Neural progenitor cell (in vitro differentiated cells): ENCODE data around the gene CFAP74. TPM values are rescaled to one million over a fixed set of nuclear protein-coding genes. Genes with fewer than 3 reads are reported as not detected.
A peak's percentile ranks its signal among the peaks of the same experiment; 100 is the strongest.

Experiments used
- DNase-seq: peaks from one replicate; pipeline ENCODE4 v3.0.0-alpha.2; 2016; ENCODE audit warnings: low spot score
- H2AFZ ChIP-seq: fragments of 200-600 bp; sonication (generic); replicated peaks from 2 replicates; pipeline ENCODE4 v1.6.1; 2016; ENCODE audit warnings: antibody characterized with exemption
- H3F3A ChIP-seq: fragments of 200-600 bp; sonication (generic); 2 replicates; pipeline ENCODE4 v1.6.1; 2016; ENCODE audit warnings: antibody characterized with exemption, low read depth
- H3K27ac ChIP-seq: fragments of 200-600 bp; sonication (generic); 2 replicates; pipeline ENCODE4 v1.5.1; 2016; ENCODE audit warnings: mild to moderate bottlenecking
- H3K27me3 ChIP-seq: fragments of 200-600 bp; sonication (generic); 2 replicates; pipeline ENCODE4 v1.6.1; 2016; ENCODE audit warnings: mild to moderate bottlenecking, moderate library complexity
- H3K36me3 ChIP-seq: fragments of 200-600 bp; sonication (generic); 2 replicates; pipeline ENCODE4 v1.5.1; 2016
- H3K4me1 ChIP-seq: fragments of 200-600 bp; sonication (generic); 2 replicates; pipeline ENCODE4 v1.6.1; 2016; ENCODE audit warnings: mixed run types
- H3K4me2 ChIP-seq: fragments of 200-600 bp; sonication (generic); 2 replicates; pipeline ENCODE4 v1.6.1; 2016
- H3K4me3 ChIP-seq: fragments of 200-600 bp; sonication (generic); 2 replicates; pipeline ENCODE4 v1.5.1; 2016
- H3K79me2 ChIP-seq: fragments of 200-600 bp; sonication (generic); 2 replicates; pipeline ENCODE4 v1.6.1; 2016; ENCODE audit warnings: low read depth
- H3K9ac ChIP-seq: fragments of 200-600 bp; sonication (generic); 2 replicates; pipeline ENCODE4 v1.6.1; 2016
- H3K9me3 ChIP-seq: fragments of 200-600 bp; sonication (generic); 2 replicates; pipeline ENCODE4 v1.5.1; 2016; ENCODE audit warnings: low read depth
- H4K20me1 ChIP-seq: fragments of 200-600 bp; sonication (generic); 2 replicates; pipeline ENCODE4 v1.6.1; 2016; ENCODE audit warnings: low read depth
- H3K27ac Mint-ChIP-seq: 3 replicates; pipeline ENCODE4 v1.8.0; 2021; ENCODE audit warnings: mixed read lengths
- H3K27me3 Mint-ChIP-seq: 2 replicates; pipeline ENCODE4 v1.8.0; 2022; ENCODE audit warnings: low read depth, mild to moderate bottlenecking, inconsistent platforms, moderate library complexity, mixed read lengths; ENCODE audit not compliant: insufficient read depth
- H3K36me3 Mint-ChIP-seq: 3 replicates; pipeline ENCODE4 v1.8.0; 2021; ENCODE audit warnings: mixed read lengths
- H3K4me1 Mint-ChIP-seq: 3 replicates; pipeline ENCODE4 v1.8.0; 2021; ENCODE audit warnings: mixed read lengths
- H3K4me3 Mint-ChIP-seq: 3 replicates; pipeline ENCODE4 v1.8.0; 2021; ENCODE audit warnings: mild to moderate bottlenecking, moderate library complexity, mixed read lengths
- H3K9me3 Mint-ChIP-seq: 3 replicates; pipeline ENCODE4 v1.8.0; 2020; ENCODE audit warnings: mixed read lengths
- EZH2 ChIP-seq: fragments of 200-600 bp; sonication (generic); IDR thresholded peaks from 2 replicates; pipeline ENCODE4 v1.6.1; 2017; ENCODE audit warnings: antibody characterized with exemption, mild to moderate bottlenecking, moderate library complexity
- EZH2phosphoT487 ChIP-seq: fragments of 200-600 bp; sonication (generic); IDR thresholded peaks from 2 replicates; pipeline ENCODE4 v1.6.1; 2017; ENCODE audit warnings: antibody characterized with exemption
- total RNA-seq: library from RNA; depleted of rRNA; stranded (reverse); fragments of >200 nt; gene quantifications from 2 replicates; pipeline ENCODE4 v1.2.3, GENCODE V29; 2015; ENCODE audit warnings: low replicate concordance
- TF ChIP-seq, protein P1 (sequence below): fragments of 200-600 bp; sonication (generic); IDR thresholded peaks from 2 replicates; pipeline ENCODE4 v1.5.1; 2017; ENCODE audit warnings: antibody characterized with exemption, mild to moderate bottlenecking

The CFAP74 gene
- total RNA-seq, 1 donor from 2014 or later = not detected

GRCh38 chr1:2038229-2038628, 34.6 kb upstream of the CFAP74 start:
- Histone ChIP-seq H4K20me1 (no peaks in the 10 kb centered on the region), H3K4me3 (no peak overlapping the region), H2AFZ (no peak overlapping the region), H3K9ac (no peak overlapping the region), H3K27ac (no peak overlapping the region), H3K27me3 (no peaks in the 10 kb centered on the region), H3F3A (no peaks in the 10 kb centered on the region), H3K4me1 (peaks cover 5% of the 10 kb centered on the region), H3K79me2 (no peaks in the 10 kb centered on the region), H3K36me3 (no peaks in the 10 kb centered on the region), H3K4me2 (no peak overlapping the region), H3K9me3 (no peaks in the 10 kb centered on the region)
- H3K4me1 Mint-ChIP-seq = no peaks in the 10 kb centered on the region
- peaks cover 3% of the 10 kb centered on the region for H3K9me3 Mint-ChIP-seq
- no peaks in the 10 kb centered on the region for H3K36me3 Mint-ChIP-seq
- no peak overlapping the region for H3K27ac Mint-ChIP-seq
- TF ChIP-seq EZH2phosphoT487 (no peak), EZH2 (no peak)
- TF ChIP-seq, protein P1, sequence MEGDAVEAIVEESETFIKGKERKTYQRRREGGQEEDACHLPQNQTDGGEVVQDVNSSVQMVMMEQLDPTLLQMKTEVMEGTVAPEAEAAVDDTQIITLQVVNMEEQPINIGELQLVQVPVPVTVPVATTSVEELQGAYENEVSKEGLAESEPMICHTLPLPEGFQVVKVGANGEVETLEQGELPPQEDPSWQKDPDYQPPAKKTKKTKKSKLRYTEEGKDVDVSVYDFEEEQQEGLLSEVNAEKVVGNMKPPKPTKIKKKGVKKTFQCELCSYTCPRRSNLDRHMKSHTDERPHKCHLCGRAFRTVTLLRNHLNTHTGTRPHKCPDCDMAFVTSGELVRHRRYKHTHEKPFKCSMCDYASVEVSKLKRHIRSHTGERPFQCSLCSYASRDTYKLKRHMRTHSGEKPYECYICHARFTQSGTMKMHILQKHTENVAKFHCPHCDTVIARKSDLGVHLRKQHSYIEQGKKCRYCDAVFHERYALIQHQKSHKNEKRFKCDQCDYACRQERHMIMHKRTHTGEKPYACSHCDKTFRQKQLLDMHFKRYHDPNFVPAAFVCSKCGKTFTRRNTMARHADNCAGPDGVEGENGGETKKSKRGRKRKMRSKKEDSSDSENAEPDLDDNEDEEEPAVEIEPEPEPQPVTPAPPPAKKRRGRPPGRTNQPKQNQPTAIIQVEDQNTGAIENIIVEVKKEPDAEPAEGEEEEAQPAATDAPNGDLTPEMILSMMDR = no peak
- DNase-seq = no peak
- peaks cover 10% of the 10 kb centered on the region for H3K27me3 Mint-ChIP-seq
- H3K4me3 Mint-ChIP-seq = no peak overlapping the region

DNA sequence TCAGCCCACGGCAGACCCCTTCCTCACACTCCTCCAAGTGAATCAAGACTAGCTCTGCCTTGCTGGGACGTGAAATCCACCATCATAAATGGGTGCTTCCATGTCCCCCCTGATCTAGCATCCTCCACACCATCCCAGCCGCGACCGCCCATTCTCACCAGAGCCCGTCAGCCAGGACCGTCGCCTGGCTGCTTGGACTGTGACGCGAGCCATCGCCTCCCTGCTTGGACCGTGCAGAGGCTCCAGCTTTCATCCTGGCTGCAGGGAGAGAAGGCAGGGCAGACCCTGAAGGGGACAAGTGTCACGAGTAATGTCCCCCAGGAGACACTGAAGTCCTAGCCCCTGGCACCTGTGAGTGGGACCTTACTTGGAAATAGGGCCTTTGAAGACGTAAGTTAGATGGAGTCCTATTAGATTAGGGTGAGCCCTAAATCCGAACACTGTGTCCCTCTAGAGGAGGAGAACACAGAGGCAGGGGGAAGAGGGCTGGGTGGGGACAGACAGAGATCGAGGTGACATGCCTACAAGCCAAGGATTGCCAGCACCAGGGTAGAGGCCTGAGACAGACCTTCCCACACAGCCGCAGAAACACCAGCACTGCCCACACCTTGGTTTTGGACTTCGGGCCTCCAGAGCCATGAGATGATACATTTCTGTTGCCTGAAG, 33.9 kb upstream of the CFAP74 start:
- Mint-ChIP-seq H3K4me3 (no peak overlapping the region), H3K4me1 (no peaks in the 10 kb centered on the region), H3K9me3 (peaks cover 3% of the 10 kb centered on the region), H3K27me3 (peaks cover 9% of the 10 kb centered on the region), H3K36me3 (no peaks in the 10 kb centered on the region), H3K27ac (no peak overlapping the region)
- Histone ChIP-seq H4K20me1 (no peaks in the 10 kb centered on the region), H2AFZ (no peak overlapping the region), H3F3A (no peaks in the 10 kb centered on the region), H3K27ac (no peak overlapping the region), H3K4me2 (no peak overlapping the region), H3K27me3 (no peaks in the 10 kb centered on the region), H3K79me2 (no peaks in the 10 kb centered on the region), H3K4me3 (no peak overlapping the region), H3K9ac (no peak overlapping the region), H3K36me3 (no peaks in the 10 kb centered on the region), H3K4me1 (peaks cover 5% of the 10 kb centered on the region), H3K9me3 (no peaks in the 10 kb centered on the region)
- TF ChIP-seq, protein P1 = no peak
- TF ChIP-seq EZH2 = no peak
- no peak for TF ChIP-seq EZH2phosphoT487
- no peak for DNase-seq

DNA sequence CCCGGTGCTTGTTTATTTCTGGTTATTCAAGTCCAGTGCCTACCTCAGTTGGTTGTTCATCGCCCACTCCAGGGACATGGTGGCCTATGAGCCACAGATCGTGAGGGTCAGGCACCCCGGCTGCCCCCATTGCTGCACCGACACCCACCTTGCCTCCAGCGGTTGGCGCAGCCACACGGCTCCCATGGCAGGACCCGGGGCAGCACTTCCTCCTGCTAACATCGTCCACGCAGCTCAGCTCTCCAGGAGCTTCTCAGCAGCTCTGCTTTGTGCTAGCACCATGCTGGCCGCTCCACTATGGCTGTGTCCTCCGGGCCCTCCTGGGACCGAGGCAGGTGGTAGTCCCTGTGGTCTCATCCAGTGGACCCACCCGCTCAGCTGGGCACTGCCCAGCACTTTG, 32.7 kb upstream of the CFAP74 start:
- DNase-seq = no peak
- H3K4me1 Mint-ChIP-seq = no peaks in the 10 kb centered on the region
- Histone ChIP-seq H3K27me3 (no peaks in the 10 kb centered on the region), H3K4me3 (no peak overlapping the region), H3K9me3 (no peaks in the 10 kb centered on the region), H3F3A (no peaks in the 10 kb centered on the region), H3K27ac (no peak overlapping the region), H3K79me2 (no peaks in the 10 kb centered on the region), H3K4me2 (no peak overlapping the region), H4K20me1 (no peaks in the 10 kb centered on the region), H3K4me1 (peaks cover 5% of the 10 kb centered on the region), H3K36me3 (no peaks in the 10 kb centered on the region), H2AFZ (no peak overlapping the region), H3K9ac (no peak overlapping the region)
- no peak overlapping the region for H3K4me3 Mint-ChIP-seq
- no peaks in the 10 kb centered on the region for H3K36me3 Mint-ChIP-seq
- no peak for TF ChIP-seq EZH2
- H3K27ac Mint-ChIP-seq = no peak overlapping the region
- H3K9me3 Mint-ChIP-seq = peaks cover 3% of the 10 kb centered on the region
- peaks cover 6% of the 10 kb centered on the region for H3K27me3 Mint-ChIP-seq

DNA sequence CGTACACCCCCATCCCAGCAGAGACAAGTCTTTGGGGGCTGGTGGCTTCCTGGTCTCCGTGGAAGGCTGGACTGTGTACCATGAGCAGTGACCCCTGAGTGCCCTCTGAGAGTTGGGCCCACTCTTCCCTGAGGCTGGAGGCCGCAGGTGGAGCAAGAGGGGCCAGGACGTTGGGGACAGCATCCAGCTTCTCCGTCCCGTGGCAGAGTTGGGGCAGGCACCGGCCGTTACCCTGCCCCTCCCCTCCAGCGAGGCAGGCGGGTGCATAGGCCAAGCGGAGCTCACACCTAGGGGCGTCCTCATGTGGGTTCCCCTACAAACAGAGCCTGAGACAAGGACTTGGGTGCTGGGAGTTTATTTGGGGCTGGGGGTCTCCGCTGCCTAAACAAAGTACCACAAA, 29.6 kb upstream of the CFAP74 start:
- H4K20me1 ChIP-seq = no peaks in the 10 kb centered on the region
- H3K4me2 ChIP-seq = no peak overlapping the region
- no peak overlapping the region for H3K4me3 ChIP-seq
- no peak overlapping the region for H2AFZ ChIP-seq
- Mint-ChIP-seq H3K27ac (peak overlapping the region; percentile 81), H3K4me1 (no peaks in the 10 kb centered on the region), H3K36me3 (no peaks in the 10 kb centered on the region), H3K4me3 (no peak overlapping the region), H3K9me3 (no peaks in the 10 kb centered on the region), H3K27me3 (peaks cover 4% of the 10 kb centered on the region)
- H3K9ac ChIP-seq = no peak overlapping the region
- H3K4me1 ChIP-seq = no peaks in the 10 kb centered on the region
- DNase-seq = no peak
- no peaks in the 10 kb centered on the region for H3F3A ChIP-seq
- H3K9me3 ChIP-seq = no peaks in the 10 kb centered on the region
- H3K27me3 ChIP-seq = no peaks in the 10 kb centered on the region
- no peaks in the 10 kb centered on the region for H3K79me2 ChIP-seq
- H3K36me3 ChIP-seq = no peaks in the 10 kb centered on the region
- H3K27ac ChIP-seq = no peak overlapping the region
- TF ChIP-seq, protein P1 = no peak
- TF ChIP-seq EZH2phosphoT487 = no peak
